Stimulated activated naive B cell treated with anti-CD40 and anti-IgM and Interleukin-4, amounts not matched to agents 10 μg/mL and 1 μg/mL and 100 μg/mL, for 72 hours (primary cell): ENCODE data around the gene RBM47.
A peak's percentile ranks its signal among the peaks of the same experiment; 100 is the strongest.

Experiments
- ATAC-seq, 2 donors: fragments of 150-1000 bp; cut with Tn5 transposase; replicated peaks; 2 replicates each; pipeline ENCODE4 v1.10.0; 2021; ENCODE audit warnings: moderate library complexity in 1 of 2
- DNase-seq: peaks from one replicate; pipeline ENCODE4 v3.0.0; 2021
- H3K27ac Mint-ChIP-seq: one replicate; pipeline ENCODE4 v1.8.0; 2022; ENCODE audit warnings: mild to moderate bottlenecking, mixed read lengths
- H3K27me3 Mint-ChIP-seq, 2 donors: one replicate each; pipeline ENCODE4 v1.8.0; 2022; ENCODE audit warnings: mixed read lengths in 2 of 2
- H3K36me3 Mint-ChIP-seq, 2 donors: one replicate each; pipeline ENCODE4 v1.8.0; 2022; ENCODE audit warnings: mixed read lengths in 2 of 2, mild to moderate bottlenecking in 1 of 2
- H3K4me1 Mint-ChIP-seq, 2 donors: one replicate each; pipeline ENCODE4 v1.8.0; 2022; ENCODE audit warnings: mixed read lengths in 2 of 2, mild to moderate bottlenecking in 1 of 2
- H3K4me3 Mint-ChIP-seq, 2 donors: one replicate each; pipeline ENCODE4 v1.8.0; 2022; ENCODE audit warnings: mild to moderate bottlenecking in 2 of 2, mixed read lengths in 2 of 2, moderate library complexity in 1 of 2
- H3K9me3 Mint-ChIP-seq, 2 donors: one replicate each; pipeline ENCODE4 v1.8.0; 2022; ENCODE audit warnings: mixed read lengths in 2 of 2, mild to moderate bottlenecking in 1 of 2

Gene RBM47

GRCh38 chr4:40479378-40479777 lies 150.3 kb downstream of the RBM47 start:
- DNase-seq (no peak), ATAC-seq (no peak)
- no peak overlapping the region for H3K27ac Mint-ChIP-seq
- H3K4me1 Mint-ChIP-seq, result peaks cover 0 to 5% of the 10 kb centered on the region in 2 donors
- no peaks in the 10 kb centered on the region for H3K9me3 Mint-ChIP-seq
- H3K4me3 Mint-ChIP-seq, result no peak overlapping the region
- peaks cover 0 to 8% of the 10 kb centered on the region in 2 donors for H3K36me3 Mint-ChIP-seq
- peaks cover 4 to 5% of the 10 kb centered on the region in 2 donors for H3K27me3 Mint-ChIP-seq

- H3K36me3 Mint-ChIP-seq, result peaks cover 0 to 4% of the 10 kb centered on the region in 2 donors
- DNase-seq, result no peak
- H3K9me3 Mint-ChIP-seq, result no peaks in the 10 kb centered on the region
- H3K4me3 Mint-ChIP-seq, result no peak overlapping the region
- H3K27ac Mint-ChIP-seq, result no peak overlapping the region
- ATAC-seq, result no peak
- peaks cover 0 to 4% of the 10 kb centered on the region in 2 donors for H3K4me1 Mint-ChIP-seq
- H3K27me3 Mint-ChIP-seq, result no peaks in the 10 kb centered on the region
Observed at GRCh38 chr4:40475609-40476008, 154.1 kb downstream of the RBM47 start.

- Mint-ChIP-seq H3K9me3 (no peaks in the 10 kb centered on the region), H3K4me3 (no peak overlapping the region), H3K36me3 (peaks cover 0 to 4% of the 10 kb centered on the region in 2 donors), H3K4me1 (peaks cover 0 to 4% of the 10 kb centered on the region in 2 donors), H3K27me3 (no peaks in the 10 kb centered on the region), H3K27ac (no peak overlapping the region)
- ATAC-seq (no peak), DNase-seq (no peak)
Observed at GRCh38 chr4:40473578-40474388, 155.9 kb downstream of the RBM47 start.

- Mint-ChIP-seq H3K27me3 (no peaks in the 10 kb centered on the region), H3K36me3 (peaks cover 0 to 4% of the 10 kb centered on the region in 2 donors), H3K27ac (no peak overlapping the region), H3K9me3 (no peaks in the 10 kb centered on the region), H3K4me3 (no peak overlapping the region), H3K4me1 (peaks cover 0 to 4% of the 10 kb centered on the region in 2 donors)
- ATAC-seq, result no peak
- DNase-seq, result no peak
Observed at GRCh38 chr4:40471923-40472322, 157.7 kb downstream of the RBM47 start.

GRCh38 chr4:40466789-40467188 lies 162.9 kb downstream of the RBM47 start:
- H3K27me3 Mint-ChIP-seq, result no peaks in the 10 kb centered on the region
- DNase-seq, result no peak
- peaks cover 2 to 15% of the 10 kb centered on the region in 2 donors for H3K4me1 Mint-ChIP-seq
- H3K9me3 Mint-ChIP-seq, result no peaks in the 10 kb centered on the region
- H3K36me3 Mint-ChIP-seq, result peaks cover 3 to 6% of the 10 kb centered on the region in 2 donors
- no peak overlapping the region for H3K4me3 Mint-ChIP-seq
- peak; percentile 44 to 52 for ATAC-seq
- H3K27ac Mint-ChIP-seq, result no peak overlapping the region

GRCh38 chr4:40462326-40462725 lies 167.3 kb downstream of the RBM47 start:
- no peaks in the 10 kb centered on the region for H3K9me3 Mint-ChIP-seq
- H3K36me3 Mint-ChIP-seq, result peaks cover 3 to 6% of the 10 kb centered on the region in 2 donors
- DNase-seq, result peak; percentile 29
- H3K4me3 Mint-ChIP-seq, result no peak overlapping the region
- H3K27ac Mint-ChIP-seq, result no peak overlapping the region
- H3K4me1 Mint-ChIP-seq, result peaks cover 2 to 15% of the 10 kb centered on the region in 2 donors
- H3K27me3 Mint-ChIP-seq, result no peaks in the 10 kb centered on the region
- peak; percentile 93 to 98 for ATAC-seq

GRCh38 chr4:40461879-40462278 lies 167.8 kb downstream of the RBM47 start:
- ATAC-seq, result no peak
- Mint-ChIP-seq H3K9me3 (no peaks in the 10 kb centered on the region), H3K36me3 (peaks cover 3 to 6% of the 10 kb centered on the region in 2 donors), H3K27ac (no peak overlapping the region), H3K4me1 (peaks cover 2 to 15% of the 10 kb centered on the region in 2 donors), H3K27me3 (no peaks in the 10 kb centered on the region), H3K4me3 (no peak overlapping the region)
- no peak for DNase-seq

GRCh38 chr4:40461062-40461461 lies 168.6 kb downstream of the RBM47 start:
- peaks cover 2 to 15% of the 10 kb centered on the region in 2 donors for H3K4me1 Mint-ChIP-seq
- peaks cover 3 to 6% of the 10 kb centered on the region in 2 donors for H3K36me3 Mint-ChIP-seq
- DNase-seq, result no peak
- H3K27ac Mint-ChIP-seq, result no peak overlapping the region
- no peak overlapping the region for H3K4me3 Mint-ChIP-seq
- ATAC-seq, result no peak
- H3K9me3 Mint-ChIP-seq, result no peaks in the 10 kb centered on the region
- H3K27me3 Mint-ChIP-seq, result no peaks in the 10 kb centered on the region

DNA sequence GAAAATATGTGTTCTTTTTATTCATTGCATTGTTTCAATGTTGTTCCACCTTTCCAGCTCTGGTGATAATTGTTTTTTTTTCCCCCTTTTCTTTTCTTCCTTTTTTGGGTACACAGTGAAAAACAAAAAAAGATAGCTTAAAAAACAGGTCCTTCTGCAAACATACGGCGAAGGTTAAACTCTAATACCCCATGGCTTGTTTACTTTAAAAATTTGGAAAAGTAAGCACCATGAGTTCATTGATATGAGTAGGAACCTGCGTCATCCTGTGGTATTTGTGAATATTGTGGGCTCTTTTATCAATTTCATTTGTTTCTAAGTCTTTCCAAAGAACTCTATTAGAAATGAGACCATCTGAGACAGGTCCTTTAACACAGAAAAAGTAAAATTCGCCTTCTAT lies 171.0 kb downstream of the RBM47 start:
- H3K36me3 Mint-ChIP-seq, result no peaks in the 10 kb centered on the region
- peaks cover 2 to 15% of the 10 kb centered on the region in 2 donors for H3K4me1 Mint-ChIP-seq
- H3K4me3 Mint-ChIP-seq, result no peak overlapping the region
- H3K9me3 Mint-ChIP-seq, result no peaks in the 10 kb centered on the region
- H3K27me3 Mint-ChIP-seq, result no peaks in the 10 kb centered on the region
- ATAC-seq, result no peak
- H3K27ac Mint-ChIP-seq, result no peak overlapping the region
- DNase-seq, result no peak

DNA sequence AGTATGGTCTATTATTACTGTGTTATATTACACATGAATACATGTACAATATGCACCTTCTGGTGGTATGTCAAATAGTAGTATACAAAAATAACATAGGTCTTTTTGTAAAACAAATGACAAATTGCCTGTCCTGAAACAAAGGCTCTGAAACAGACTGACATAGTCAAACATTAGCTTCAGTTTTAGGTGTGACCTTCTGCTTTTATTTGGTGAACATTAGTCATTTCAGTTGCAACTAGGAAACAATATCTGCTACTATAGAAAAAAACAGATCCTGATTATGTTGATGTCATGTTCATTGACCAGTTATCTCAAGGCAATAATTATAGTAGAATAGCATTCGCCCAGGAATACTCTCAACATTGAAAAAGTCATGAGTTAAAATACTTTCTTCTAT lies 171.6 kb downstream of the RBM47 start:
- no peaks in the 10 kb centered on the region for H3K36me3 Mint-ChIP-seq
- no peaks in the 10 kb centered on the region for H3K9me3 Mint-ChIP-seq
- H3K27ac Mint-ChIP-seq, result no peak overlapping the region
- no peak overlapping the region for H3K4me3 Mint-ChIP-seq
- DNase-seq, result no peak
- ATAC-seq, result no peak
- H3K27me3 Mint-ChIP-seq, result no peaks in the 10 kb centered on the region
- peaks cover 2 to 11% of the 10 kb centered on the region in 2 donors for H3K4me1 Mint-ChIP-seq

DNA sequence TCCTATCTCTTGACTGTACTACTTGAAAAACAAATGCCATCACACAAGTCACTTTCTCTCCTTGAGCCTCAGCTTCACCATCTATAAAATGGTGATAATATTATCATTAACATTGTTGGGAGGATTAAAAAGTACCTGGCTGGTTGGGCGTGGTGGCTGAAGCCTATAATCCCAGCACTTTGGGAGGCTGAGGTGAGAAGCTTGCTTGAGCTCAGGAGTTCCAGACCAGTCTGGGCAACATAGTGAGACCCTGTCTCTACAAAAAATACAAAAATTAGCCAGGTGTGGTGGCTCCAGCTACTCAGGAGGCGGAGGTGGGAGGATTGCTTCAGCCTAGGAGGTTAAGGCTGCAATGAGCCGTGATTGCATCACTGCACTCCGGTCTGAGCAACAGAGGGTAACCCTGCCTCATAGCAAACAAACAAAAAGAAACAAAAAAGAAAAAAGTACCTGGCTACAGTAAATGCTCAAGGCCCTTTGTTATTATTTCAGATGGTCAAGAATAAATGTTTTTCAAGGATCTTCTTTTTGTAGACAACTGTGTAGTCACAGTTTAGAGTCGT lies 174.2 kb downstream of the RBM47 start:
- Mint-ChIP-seq H3K4me1 (peaks cover 3 to 11% of the 10 kb centered on the region in 2 donors), H3K27ac (no peak overlapping the region), H3K9me3 (no peaks in the 10 kb centered on the region), H3K36me3 (no peaks in the 10 kb centered on the region), H3K4me3 (no peak overlapping the region), H3K27me3 (no peaks in the 10 kb centered on the region)
- ATAC-seq (no peak), DNase-seq (no peak)

- Mint-ChIP-seq H3K27ac (no peak overlapping the region), H3K4me3 (no peak overlapping the region), H3K27me3 (no peaks in the 10 kb centered on the region), H3K9me3 (no peaks in the 10 kb centered on the region), H3K36me3 (no peaks in the 10 kb centered on the region), H3K4me1 (peaks cover 3 to 11% of the 10 kb centered on the region in 2 donors)
- no peak for ATAC-seq
- DNase-seq, result no peak
Observed at GRCh38 chr4:40454816-40455215, 174.8 kb downstream of the RBM47 start.

DNA sequence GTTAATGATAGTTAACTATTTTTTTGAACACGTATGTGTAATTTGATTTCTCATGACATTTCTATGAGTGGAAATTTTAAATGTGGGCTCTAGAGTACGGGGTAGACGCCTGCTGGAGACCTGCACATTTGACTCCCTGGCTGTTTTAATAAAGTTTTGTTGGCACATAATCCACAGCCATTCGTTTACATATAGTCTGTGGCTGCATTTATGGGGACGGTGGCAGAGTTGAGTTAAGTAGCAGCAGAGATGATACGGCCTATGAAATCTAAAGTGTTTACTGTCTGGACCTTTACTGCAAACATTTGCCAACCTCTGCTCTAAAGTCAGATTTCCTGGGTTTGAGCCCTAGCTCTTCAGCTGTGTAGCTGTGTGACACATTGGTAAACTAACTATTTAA lies 175.8 kb downstream of the RBM47 start:
- DNase-seq, result no peak
- no peak overlapping the region for H3K4me3 Mint-ChIP-seq
- ATAC-seq, result no peak
- peaks cover 3 to 11% of the 10 kb centered on the region in 2 donors for H3K4me1 Mint-ChIP-seq
- H3K9me3 Mint-ChIP-seq, result no peaks in the 10 kb centered on the region
- H3K27me3 Mint-ChIP-seq, result no peaks in the 10 kb centered on the region
- no peaks in the 10 kb centered on the region for H3K36me3 Mint-ChIP-seq
- H3K27ac Mint-ChIP-seq, result no peak overlapping the region

GRCh38 chr4:40448875-40449274 lies 180.8 kb downstream of the RBM47 start:
- H3K9me3 Mint-ChIP-seq, result no peaks in the 10 kb centered on the region
- H3K4me1 Mint-ChIP-seq, result peaks cover 3 to 11% of the 10 kb centered on the region in 2 donors
- DNase-seq (no peak), ATAC-seq (no peak)
- H3K4me3 Mint-ChIP-seq, result no peak overlapping the region
- H3K36me3 Mint-ChIP-seq, result no peaks in the 10 kb centered on the region
- no peaks in the 10 kb centered on the region for H3K27me3 Mint-ChIP-seq
- H3K27ac Mint-ChIP-seq, result no peak overlapping the region

GRCh38 chr4:40446839-40447238 lies 182.8 kb downstream of the RBM47 start:
- H3K36me3 Mint-ChIP-seq, result no peaks in the 10 kb centered on the region
- no peaks in the 10 kb centered on the region for H3K27me3 Mint-ChIP-seq
- no peaks in the 10 kb centered on the region for H3K9me3 Mint-ChIP-seq
- DNase-seq, result no peak
- H3K27ac Mint-ChIP-seq, result no peak overlapping the region
- H3K4me3 Mint-ChIP-seq, result no peak overlapping the region
- H3K4me1 Mint-ChIP-seq, result peaks cover 0 to 4% of the 10 kb centered on the region in 2 donors
- no peak for ATAC-seq
